Measurements from ENCODE around the gene C9. TPM values are rescaled to one million over a fixed set of nuclear protein-coding genes. Genes with fewer than 3 reads are reported as not detected.
"Not testable (repeated sequence)": the region's sequence is repeated elsewhere in the genome, so short reads cannot be mapped to it uniquely, and the experiment has no call there.

C9 gene
- total RNA-seq, 1 donor from 2014 or later: not detected

DNA sequence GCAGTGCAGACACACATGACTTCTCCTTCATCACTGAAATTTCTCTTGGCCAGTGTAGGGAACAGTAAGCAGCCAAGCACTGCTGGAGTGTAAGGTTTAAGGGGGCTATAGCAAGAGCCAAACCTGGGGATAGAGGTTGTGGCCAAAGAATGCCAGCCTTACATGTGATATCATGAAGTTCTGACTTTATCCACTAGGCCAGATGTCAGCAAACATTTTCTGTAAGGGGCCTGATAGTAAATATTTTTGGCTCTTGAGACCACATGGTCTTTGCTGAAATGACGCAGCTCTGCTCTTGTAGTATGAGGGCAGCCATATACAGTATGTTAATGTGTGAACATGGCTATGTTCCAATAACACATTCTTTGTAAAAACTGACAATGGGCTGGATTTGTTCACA, 115.2 kb downstream of the C9 start:
- no peaks in the 10 kb centered on the region for H3K27me3 ChIP-seq
- TF ChIP-seq, protein P1, sequence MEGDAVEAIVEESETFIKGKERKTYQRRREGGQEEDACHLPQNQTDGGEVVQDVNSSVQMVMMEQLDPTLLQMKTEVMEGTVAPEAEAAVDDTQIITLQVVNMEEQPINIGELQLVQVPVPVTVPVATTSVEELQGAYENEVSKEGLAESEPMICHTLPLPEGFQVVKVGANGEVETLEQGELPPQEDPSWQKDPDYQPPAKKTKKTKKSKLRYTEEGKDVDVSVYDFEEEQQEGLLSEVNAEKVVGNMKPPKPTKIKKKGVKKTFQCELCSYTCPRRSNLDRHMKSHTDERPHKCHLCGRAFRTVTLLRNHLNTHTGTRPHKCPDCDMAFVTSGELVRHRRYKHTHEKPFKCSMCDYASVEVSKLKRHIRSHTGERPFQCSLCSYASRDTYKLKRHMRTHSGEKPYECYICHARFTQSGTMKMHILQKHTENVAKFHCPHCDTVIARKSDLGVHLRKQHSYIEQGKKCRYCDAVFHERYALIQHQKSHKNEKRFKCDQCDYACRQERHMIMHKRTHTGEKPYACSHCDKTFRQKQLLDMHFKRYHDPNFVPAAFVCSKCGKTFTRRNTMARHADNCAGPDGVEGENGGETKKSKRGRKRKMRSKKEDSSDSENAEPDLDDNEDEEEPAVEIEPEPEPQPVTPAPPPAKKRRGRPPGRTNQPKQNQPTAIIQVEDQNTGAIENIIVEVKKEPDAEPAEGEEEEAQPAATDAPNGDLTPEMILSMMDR (IDR thresholded peaks at IDR 0.05): no peak
- H3K4me3 ChIP-seq: no peak overlapping the region
- DNase-seq (no peak), ATAC-seq (no peak)
- intact Hi-C loops (cut with DNase I): no loop called here
- H3K36me3 ChIP-seq: no peaks in the 10 kb centered on the region
- H3K9me3 ChIP-seq: no peaks in the 10 kb centered on the region
- H3K4me1 ChIP-seq: no peaks in the 10 kb centered on the region
- no peak overlapping the region for H3K27ac ChIP-seq

DNA sequence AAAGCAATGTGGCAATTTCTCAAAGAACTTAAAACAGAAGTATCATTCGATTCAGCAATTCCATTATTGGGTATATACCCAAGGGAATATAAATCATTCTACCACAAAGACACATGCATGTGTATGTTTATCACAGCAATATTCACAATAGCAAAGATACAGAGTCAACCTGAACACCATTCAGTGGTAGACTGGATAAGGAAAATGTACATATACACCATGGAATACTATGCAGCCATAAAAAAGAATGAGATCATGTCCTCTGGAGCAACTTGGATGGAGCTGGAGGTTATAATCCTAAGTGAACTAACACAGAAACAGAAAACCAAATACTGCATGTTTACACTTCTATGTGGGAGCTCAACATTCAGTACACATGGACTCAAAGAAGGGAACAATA, 123.5 kb downstream of the C9 start:
- Histone ChIP-seq H3K4me3 (no peak overlapping the region), H3K27ac (no peak overlapping the region), H3K9me3 (peaks cover 6% of the 10 kb centered on the region), H3K4me1 (no peaks in the 10 kb centered on the region), H3K27me3 (no peaks in the 10 kb centered on the region), H3K36me3 (no peaks in the 10 kb centered on the region)
- ATAC-seq (no peak), DNase-seq (no peak)
- intact Hi-C loops (cut with DNase I): no loop called here
- TF ChIP-seq, protein P1 (IDR thresholded peaks at IDR 0.05): no peak

DNA sequence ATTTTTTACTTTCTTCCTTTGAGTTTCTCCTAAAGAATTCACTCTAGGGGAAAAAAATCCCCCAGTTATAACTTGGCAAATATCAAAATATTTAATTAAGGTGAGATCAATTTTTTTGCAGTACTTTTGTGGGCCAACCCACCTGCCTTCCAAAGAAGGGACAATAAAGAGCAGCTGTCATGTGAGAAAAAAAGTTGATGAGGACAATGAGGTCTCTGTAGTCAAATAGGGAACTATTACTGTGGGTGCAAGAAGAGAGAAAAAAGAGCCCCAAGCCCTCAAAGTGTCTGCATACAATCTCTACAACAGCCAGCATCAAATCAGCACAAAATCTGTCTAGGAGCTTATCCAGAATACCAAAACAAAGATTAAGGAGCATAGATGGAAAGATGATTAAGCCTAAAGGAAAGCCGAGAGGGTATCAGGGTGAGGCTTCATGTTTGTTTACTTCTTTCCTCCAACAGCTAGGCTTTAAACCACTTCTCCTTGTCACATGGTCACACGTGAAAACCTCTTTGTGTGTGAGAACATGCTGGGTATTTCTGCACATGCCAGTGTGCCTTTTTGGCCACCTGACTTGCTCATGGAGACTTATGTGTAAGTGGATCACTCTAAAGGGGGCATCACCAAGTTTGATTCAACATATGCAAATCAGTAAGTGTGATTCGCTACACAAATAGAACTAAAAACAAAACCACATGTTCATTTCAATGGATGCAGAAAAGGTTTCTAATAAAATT, 125.8 kb downstream of the C9 start:
- no peak for ATAC-seq
- TF ChIP-seq, protein P1 (IDR thresholded peaks at IDR 0.05): no peak
- peaks cover 6% of the 10 kb centered on the region for H3K9me3 ChIP-seq

DNA sequence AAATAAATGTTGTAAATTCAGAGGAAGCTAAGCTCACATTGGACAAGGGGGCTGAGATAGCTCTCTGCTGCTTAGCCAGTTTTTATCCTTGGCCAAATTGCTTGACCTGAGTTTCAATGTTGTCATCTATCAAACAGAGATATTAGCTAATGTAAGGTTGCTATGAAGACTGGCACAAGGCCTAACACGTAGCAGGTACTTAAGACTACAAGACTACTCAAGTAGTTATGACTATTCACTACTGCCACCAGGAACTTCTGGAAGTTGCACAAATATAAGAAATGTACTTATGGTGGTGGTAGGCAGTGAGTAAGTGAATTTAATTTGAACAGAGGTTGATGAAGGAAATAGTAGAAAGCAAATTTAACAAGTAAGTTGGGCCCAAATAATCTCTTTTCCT, 127.6 kb downstream of the C9 start:
- no peaks in the 10 kb centered on the region for H3K36me3 ChIP-seq
- ATAC-seq (peak; percentile 44), DNase-seq (no peak)
- H3K4me3 ChIP-seq: no peak overlapping the region
- no peaks in the 10 kb centered on the region for H3K27me3 ChIP-seq
- intact Hi-C loops (cut with DNase I): no loop called here
- no peak overlapping the region for H3K27ac ChIP-seq
- H3K9me3 ChIP-seq: peaks cover 6% of the 10 kb centered on the region
- TF ChIP-seq, protein P1 (IDR thresholded peaks at IDR 0.05): no peak
- H3K4me1 ChIP-seq: no peaks in the 10 kb centered on the region

More for the DNA sequence above, 125.8 kb downstream of the C9 start:
- DNase-seq: no peak
- no peak overlapping the region for H3K4me3 ChIP-seq
- H3K36me3 ChIP-seq: no peaks in the 10 kb centered on the region
- no peak overlapping the region for H3K27ac ChIP-seq
- intact Hi-C loops (cut with DNase I): no loop called here
- no peaks in the 10 kb centered on the region for H3K27me3 ChIP-seq
- no peaks in the 10 kb centered on the region for H3K4me1 ChIP-seq

DNA sequence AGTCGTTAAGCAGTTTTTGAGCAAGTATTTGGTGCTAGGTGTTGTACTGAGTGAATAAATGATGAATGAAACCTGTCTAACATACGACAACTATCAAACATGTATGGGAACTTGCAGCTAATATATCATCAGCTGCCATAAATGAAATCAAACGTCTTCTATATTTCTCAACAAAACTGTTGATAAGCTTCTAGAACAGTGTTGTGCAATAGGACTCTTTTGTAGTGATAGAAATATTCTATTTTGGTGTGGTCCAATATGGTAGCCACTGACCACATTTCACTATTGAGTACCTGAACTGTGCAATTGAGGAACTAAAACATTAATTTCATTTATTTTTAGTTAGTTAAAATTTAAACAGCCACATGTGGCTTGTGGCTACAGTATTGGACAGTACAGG, 128.6 kb downstream of the C9 start:
- Histone ChIP-seq H3K4me1 (no peaks in the 10 kb centered on the region), H3K4me3 (no peak overlapping the region), H3K9me3 (peaks cover 6% of the 10 kb centered on the region), H3K27me3 (no peaks in the 10 kb centered on the region), H3K27ac (no peak overlapping the region), H3K36me3 (no peaks in the 10 kb centered on the region)
- intact Hi-C loops (cut with DNase I): no loop called here
- TF ChIP-seq, protein P1 (IDR thresholded peaks at IDR 0.05): no peak
- ATAC-seq: no peak
- no peak for DNase-seq

DNA sequence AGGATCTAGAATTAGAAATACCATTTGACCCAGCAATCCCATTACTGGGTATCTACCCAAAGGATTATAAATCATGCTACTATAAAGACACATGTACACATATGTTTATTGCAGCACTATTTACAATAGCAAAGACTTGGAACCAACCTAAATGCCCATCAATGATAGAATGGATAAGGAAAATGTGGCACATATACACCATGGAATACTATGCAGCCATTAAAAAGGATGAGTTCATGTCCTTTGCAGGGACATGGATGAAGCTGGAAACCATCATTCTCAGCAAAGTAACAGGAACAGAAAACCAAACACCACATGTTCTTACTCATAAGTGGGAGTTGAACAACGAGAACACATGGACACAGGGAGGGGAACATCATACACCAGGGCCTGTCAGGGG, 129.8 kb downstream of the C9 start:
- H3K27me3 ChIP-seq; DNase-seq; H3K27ac ChIP-seq; H3K4me3 ChIP-seq; intact Hi-C loops (cut with DNase I); ATAC-seq; H3K9me3 ChIP-seq; H3K36me3 ChIP-seq; H3K4me1 ChIP-seq: not testable (repeated sequence)

Other genes with a start within 250 kb of the C9 start
- 45.0 TPM for gene FYB1, start 144.9 kb downstream of the C9 start, total RNA-seq
- 145 TPM for gene DAB2, start 60.5 kb upstream of the C9 start, total RNA-seq